ENCODE results near the gene SEPHS1. TPM values are rescaled to one million over a fixed set of nuclear protein-coding genes. Genes with fewer than 3 reads are reported as not detected.

The SEPHS1 gene
- total RNA-seq, 4 donors from 2014 or later = 60.0 to 85.6 (median 68.1) TPM

DNA sequence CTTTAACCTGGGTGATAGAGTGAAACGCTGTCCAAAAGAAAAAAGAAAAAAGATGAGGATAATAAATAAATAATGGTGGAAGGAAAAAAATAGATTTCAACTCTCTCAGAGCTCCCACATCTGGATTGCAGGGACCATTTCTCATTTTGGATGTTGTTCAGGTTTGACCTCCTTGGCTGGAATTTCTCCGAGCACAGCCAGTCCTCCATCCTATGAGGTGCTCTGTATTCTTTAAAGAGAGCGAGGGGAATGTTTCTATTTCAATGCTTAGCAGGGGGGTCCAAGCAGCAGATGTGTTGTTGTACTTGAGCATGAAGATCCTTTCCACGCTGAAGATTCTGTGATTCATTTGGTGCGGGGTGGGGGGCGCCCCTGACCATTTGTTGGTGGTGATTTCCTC, 17.7 kb upstream of the SEPHS1 start:
- no peak for TF ChIP-seq POLR2A (IDR thresholded peaks at IDR 0.05)
- TF ChIP-seq, protein P1, sequence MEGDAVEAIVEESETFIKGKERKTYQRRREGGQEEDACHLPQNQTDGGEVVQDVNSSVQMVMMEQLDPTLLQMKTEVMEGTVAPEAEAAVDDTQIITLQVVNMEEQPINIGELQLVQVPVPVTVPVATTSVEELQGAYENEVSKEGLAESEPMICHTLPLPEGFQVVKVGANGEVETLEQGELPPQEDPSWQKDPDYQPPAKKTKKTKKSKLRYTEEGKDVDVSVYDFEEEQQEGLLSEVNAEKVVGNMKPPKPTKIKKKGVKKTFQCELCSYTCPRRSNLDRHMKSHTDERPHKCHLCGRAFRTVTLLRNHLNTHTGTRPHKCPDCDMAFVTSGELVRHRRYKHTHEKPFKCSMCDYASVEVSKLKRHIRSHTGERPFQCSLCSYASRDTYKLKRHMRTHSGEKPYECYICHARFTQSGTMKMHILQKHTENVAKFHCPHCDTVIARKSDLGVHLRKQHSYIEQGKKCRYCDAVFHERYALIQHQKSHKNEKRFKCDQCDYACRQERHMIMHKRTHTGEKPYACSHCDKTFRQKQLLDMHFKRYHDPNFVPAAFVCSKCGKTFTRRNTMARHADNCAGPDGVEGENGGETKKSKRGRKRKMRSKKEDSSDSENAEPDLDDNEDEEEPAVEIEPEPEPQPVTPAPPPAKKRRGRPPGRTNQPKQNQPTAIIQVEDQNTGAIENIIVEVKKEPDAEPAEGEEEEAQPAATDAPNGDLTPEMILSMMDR (IDR thresholded peaks at IDR 0.05) = no peak
- no peaks in the 10 kb centered on the region for H3K4me1 ChIP-seq
- intact Hi-C loops (cut with DNase I) = no loop called here
- no peaks in the 10 kb centered on the region for H3K9me3 ChIP-seq
- H3K36me3 ChIP-seq = no peaks in the 10 kb centered on the region
- no peak overlapping the region for H3K27ac ChIP-seq
- no peak for DNase-seq
- H3K4me3 ChIP-seq (replicated peaks in 1 of 3) = no peak overlapping the region
- WGBS, 2 donors = 80 to 83% methylated on average over 6 of the region's 6 CpGs
- H3K27me3 ChIP-seq = no peaks in the 10 kb centered on the region

DNA sequence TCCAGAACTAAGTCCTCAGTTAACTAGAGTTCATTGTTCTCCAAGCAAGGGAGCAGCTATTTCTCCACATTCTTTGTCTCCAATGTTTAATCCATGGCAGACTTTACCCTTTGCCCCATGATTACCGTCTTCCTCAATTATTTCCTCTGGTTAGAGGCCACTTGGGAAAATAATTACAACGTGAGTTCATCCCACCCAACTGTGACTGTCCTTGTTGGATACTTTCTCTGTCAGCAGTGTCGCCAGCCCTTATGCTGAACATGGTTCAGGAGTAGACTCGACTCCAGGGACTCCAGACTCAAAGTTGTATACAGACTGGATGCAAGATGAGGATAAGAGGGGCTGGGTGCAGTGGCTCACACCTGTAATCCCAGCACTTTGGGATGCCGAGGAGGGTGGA, 17.1 kb upstream of the SEPHS1 start:
- no peak for DNase-seq
- intact Hi-C loops (cut with DNase I) = no loop called here
- no peak overlapping the region for H3K4me3 ChIP-seq (replicated peaks in 1 of 3)
- TF ChIP-seq POLR2A (IDR thresholded peaks at IDR 0.05) = no peak
- TF ChIP-seq, protein P1 (IDR thresholded peaks at IDR 0.05) = no peak
- no peaks in the 10 kb centered on the region for H3K4me1 ChIP-seq
- no peaks in the 10 kb centered on the region for H3K36me3 ChIP-seq
- H3K9me3 ChIP-seq = no peaks in the 10 kb centered on the region
- WGBS, 2 donors = 79 to 81% methylated on average over 5 of the region's 5 CpGs
- H3K27me3 ChIP-seq = no peaks in the 10 kb centered on the region
- no peak overlapping the region for H3K27ac ChIP-seq

DNA sequence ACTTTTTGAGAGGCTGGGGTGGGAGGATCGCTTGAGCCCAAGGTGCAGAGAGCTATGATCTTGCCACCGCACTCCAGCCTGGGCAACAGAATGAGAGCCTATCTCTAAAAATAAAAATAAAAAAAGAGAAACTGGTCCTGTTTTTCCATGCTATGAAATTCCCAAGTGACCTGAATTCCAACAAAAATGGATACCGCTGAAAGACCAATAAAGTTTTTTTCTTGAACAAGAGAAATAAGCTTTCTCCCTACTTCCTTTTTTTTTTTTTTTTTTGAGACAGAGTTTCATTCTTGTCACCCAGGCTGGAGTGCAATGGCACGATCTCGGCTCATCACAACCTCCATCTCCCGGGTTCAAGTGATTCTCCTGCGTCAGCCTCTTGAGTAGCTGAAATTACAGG, 12.5 kb upstream of the SEPHS1 start:
- 76 to 80% methylated on average over 7 of the region's 7 CpGs for WGBS, 2 donors
- intact Hi-C loops (cut with DNase I) = no loop called here
- Histone ChIP-seq H3K4me3 (replicated peaks in 1 of 3) (no peak overlapping the region), H3K27ac (no peak overlapping the region), H3K4me1 (no peaks in the 10 kb centered on the region), H3K9me3 (no peaks in the 10 kb centered on the region), H3K36me3 (no peaks in the 10 kb centered on the region), H3K27me3 (no peaks in the 10 kb centered on the region)
- TF ChIP-seq, protein P1 (IDR thresholded peaks at IDR 0.05) = no peak
- TF ChIP-seq POLR2A (IDR thresholded peaks at IDR 0.05) = no peak
- no peak for DNase-seq

DNA sequence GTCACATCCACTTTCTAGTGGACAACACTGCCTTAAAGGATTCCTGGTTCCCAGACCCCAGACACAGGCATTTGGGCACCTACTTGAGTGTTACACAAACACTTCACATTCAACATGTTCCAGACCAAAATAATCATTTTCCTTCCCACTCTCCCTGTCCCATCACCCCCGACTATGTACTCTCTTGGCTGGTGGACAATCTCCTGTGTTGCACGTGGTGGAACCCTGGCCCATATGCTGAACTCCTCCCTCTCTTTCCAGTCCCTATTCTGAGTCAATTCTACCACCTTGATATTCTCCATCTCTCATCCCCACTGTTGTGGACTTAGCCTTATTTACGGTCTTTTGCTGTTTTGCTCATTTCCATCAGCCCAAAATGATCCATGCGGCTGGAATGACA, 8.3 kb upstream of the SEPHS1 start:
- H3K27ac ChIP-seq = no peak overlapping the region
- intact Hi-C loops (cut with DNase I) = no loop called here
- TF ChIP-seq, protein P1 (IDR thresholded peaks at IDR 0.05) = no peak
- no peak for TF ChIP-seq POLR2A (IDR thresholded peaks at IDR 0.05)
- H3K9me3 ChIP-seq = no peaks in the 10 kb centered on the region
- no peak overlapping the region for H3K4me3 ChIP-seq (replicated peaks in 1 of 3)
- WGBS, 2 donors = 48 to 62% methylated on average over 4 of the region's 4 CpGs
- DNase-seq = no peak
- H3K36me3 ChIP-seq = no peaks in the 10 kb centered on the region
- no peaks in the 10 kb centered on the region for H3K4me1 ChIP-seq
- no peaks in the 10 kb centered on the region for H3K27me3 ChIP-seq

DNA sequence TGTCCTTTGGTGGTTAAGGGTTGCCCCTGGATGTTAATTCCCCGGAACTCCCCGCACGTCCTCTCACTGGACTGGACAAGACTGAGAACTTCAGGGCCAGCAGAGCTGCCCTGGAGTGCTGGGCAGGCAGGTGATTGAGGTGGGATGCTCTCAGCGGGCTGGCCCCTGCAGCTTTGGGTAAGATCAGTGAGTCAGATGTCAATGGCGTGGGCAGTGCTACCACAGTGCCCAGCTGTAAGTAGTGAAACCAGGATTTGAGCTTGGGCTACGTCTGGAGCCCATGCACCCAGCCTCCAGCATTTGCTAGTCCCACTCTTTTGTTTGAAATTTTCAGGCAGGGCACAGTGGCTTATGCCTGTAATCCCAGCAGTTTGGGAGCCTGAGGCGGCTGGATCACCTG, 6.7 kb upstream of the SEPHS1 start:
- WGBS, 2 donors = 92 to 100% methylated on average over 6 to 7 of the region's 7 CpGs
- Histone ChIP-seq H3K4me3 (replicated peaks in 1 of 3) (no peak overlapping the region), H3K36me3 (no peaks in the 10 kb centered on the region), H3K27ac (no peak overlapping the region), H3K9me3 (no peaks in the 10 kb centered on the region), H3K27me3 (no peaks in the 10 kb centered on the region), H3K4me1 (peaks cover 5 to 6% of the 10 kb centered on the region in 2 donors)
- no peak for TF ChIP-seq POLR2A (IDR thresholded peaks at IDR 0.05)
- TF ChIP-seq, protein P1 (IDR thresholded peaks at IDR 0.05) = no peak
- intact Hi-C loops (cut with DNase I) = no loop called here
- no peak for DNase-seq

Data from thyroid gland (tissue), 4 donors.